ENCODE data around the gene FCHSD2. TPM values are rescaled to one million over a fixed set of nuclear protein-coding genes. Genes with fewer than 3 reads are reported as not detected.
"Not testable (repeated sequence)": the region's sequence is repeated elsewhere in the genome, so short reads cannot be mapped to it uniquely, and the experiment has no call there.

The FCHSD2 gene
- total and polyA plus RNA-seq, 2 donors (not counting 1 experiment from before 2014, with no cell fraction given) = 19.5 to 40.6 TPM

DNA sequence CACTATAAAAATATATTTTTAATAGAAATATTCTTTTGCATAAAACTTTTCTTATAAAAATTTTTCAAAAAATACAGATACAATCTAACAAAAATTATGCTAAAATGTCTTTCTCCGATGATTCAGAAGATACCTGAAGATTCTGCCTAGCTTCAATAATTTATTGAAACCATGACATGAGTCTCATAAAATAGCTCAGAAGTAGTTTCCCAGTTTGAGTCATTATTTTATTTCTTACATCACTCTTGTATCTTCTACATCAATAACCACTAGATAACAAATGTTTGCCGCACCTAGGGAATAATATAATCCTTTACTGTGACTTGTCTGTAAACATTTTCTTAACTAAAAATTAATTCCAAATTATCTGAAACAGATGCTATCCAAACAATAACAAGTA lies 158.6 kb downstream of the FCHSD2 start:
- H3K27me3 ChIP-seq (ENCODE audit: control insufficient read depth, insufficient read depth, low read length) = no peaks in the 10 kb centered on the region
- TF ChIP-seq, protein P1, sequence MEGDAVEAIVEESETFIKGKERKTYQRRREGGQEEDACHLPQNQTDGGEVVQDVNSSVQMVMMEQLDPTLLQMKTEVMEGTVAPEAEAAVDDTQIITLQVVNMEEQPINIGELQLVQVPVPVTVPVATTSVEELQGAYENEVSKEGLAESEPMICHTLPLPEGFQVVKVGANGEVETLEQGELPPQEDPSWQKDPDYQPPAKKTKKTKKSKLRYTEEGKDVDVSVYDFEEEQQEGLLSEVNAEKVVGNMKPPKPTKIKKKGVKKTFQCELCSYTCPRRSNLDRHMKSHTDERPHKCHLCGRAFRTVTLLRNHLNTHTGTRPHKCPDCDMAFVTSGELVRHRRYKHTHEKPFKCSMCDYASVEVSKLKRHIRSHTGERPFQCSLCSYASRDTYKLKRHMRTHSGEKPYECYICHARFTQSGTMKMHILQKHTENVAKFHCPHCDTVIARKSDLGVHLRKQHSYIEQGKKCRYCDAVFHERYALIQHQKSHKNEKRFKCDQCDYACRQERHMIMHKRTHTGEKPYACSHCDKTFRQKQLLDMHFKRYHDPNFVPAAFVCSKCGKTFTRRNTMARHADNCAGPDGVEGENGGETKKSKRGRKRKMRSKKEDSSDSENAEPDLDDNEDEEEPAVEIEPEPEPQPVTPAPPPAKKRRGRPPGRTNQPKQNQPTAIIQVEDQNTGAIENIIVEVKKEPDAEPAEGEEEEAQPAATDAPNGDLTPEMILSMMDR (conservative IDR thresholded peaks at IDR 0.05 in 1 of 2, IDR thresholded peaks at IDR 0.05 in 1 of 2; ENCODE audit: low read depth in 1 of 2, low read length in 2 of 2) = no peak
- no peak for TF ChIP-seq EZH2 (IDR thresholded peaks at IDR 0.05; ENCODE audit: low read length, missing control alignments)

DNA sequence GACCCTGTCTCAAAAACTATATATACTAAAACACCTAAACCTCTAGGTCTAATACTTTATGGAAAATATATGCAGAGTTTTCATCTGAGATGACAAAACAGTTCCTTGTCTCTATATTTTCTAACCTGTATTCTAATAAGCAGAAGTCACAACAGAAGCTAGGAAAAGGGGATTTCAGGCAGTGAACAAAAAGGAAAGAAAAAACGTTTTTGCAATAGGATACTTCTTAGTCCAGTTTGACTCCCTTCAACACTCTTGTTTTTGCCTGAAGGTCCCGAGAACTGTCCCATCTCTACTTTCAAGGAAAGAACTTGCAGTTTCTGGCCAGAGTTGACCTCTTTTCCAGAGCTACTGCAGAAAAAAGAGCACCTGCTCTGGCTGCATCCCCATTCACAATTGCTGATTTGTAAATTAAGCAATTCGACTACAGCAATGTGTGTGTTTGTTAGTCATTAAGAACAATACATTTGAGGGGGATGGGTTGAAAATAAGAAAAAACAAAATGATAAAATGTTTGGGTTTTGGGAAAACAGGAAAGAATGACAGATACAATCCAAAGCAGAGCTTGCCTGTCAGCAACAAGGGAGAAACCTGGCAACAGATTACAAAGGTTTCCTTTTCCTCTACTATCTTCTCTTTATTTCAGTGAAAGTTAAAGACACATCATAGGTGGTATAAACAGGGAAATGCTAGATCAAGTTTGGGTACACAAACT lies 160.0 kb downstream of the FCHSD2 start:
- DNase-seq (ENCODE audit: low read depth in 2 of 2) = no peak
- H3K9ac ChIP-seq (ENCODE audit: insufficient read depth, low read length) = no peak overlapping the region
- no peak overlapping the region for H3K27ac ChIP-seq (ENCODE audit: insufficient read depth, low read length)
- H4K20me1 ChIP-seq (ENCODE audit: control insufficient read depth, extremely low read depth, insufficient read depth, low read length) = no peaks in the 10 kb centered on the region
- no peak overlapping the region for H3K4me2 ChIP-seq (ENCODE audit: extremely low read depth, insufficient read depth, low read length)
- no peak overlapping the region for H2AFZ ChIP-seq (ENCODE audit: low read length)
- no peaks in the 10 kb centered on the region for H3K79me2 ChIP-seq (ENCODE audit: control insufficient read depth, insufficient read depth, low read length)
- H3K9me3 ChIP-seq (ENCODE audit: control insufficient read depth, insufficient read depth, low read depth, low read length) = no peaks in the 10 kb centered on the region
- no peaks in the 10 kb centered on the region for H3K36me3 ChIP-seq (ENCODE audit: control insufficient read depth, insufficient read depth, low read length)
- H3K4me1 ChIP-seq (ENCODE audit: control insufficient read depth, extremely low read depth, insufficient read depth, low read length) = no peaks in the 10 kb centered on the region
- TF ChIP-seq, protein P1 (conservative IDR thresholded peaks at IDR 0.05 in 1 of 2, IDR thresholded peaks at IDR 0.05 in 1 of 2; ENCODE audit: low read depth in 1 of 2, low read length in 2 of 2) = no peak
- no peak for TF ChIP-seq EZH2 (IDR thresholded peaks at IDR 0.05; ENCODE audit: low read length, missing control alignments)
- no peak overlapping the region for H3K4me3 ChIP-seq (replicated peaks in 1 of 4; ENCODE audit: control extremely low read depth in 1 of 4, insufficient read depth in 1 of 4, low read depth in 3 of 4, low read length in 4 of 4)
- H3K27me3 ChIP-seq (ENCODE audit: control insufficient read depth, insufficient read depth, low read length) = no peaks in the 10 kb centered on the region

More for the DNA sequence above, 158.6 kb downstream of the FCHSD2 start:
- Histone ChIP-seq H2AFZ (ENCODE audit: low read length) (no peak overlapping the region), H4K20me1 (ENCODE audit: control insufficient read depth, extremely low read depth, insufficient read depth, low read length) (no peaks in the 10 kb centered on the region), H3K4me3 (replicated peaks in 1 of 4; ENCODE audit: control extremely low read depth in 1 of 4, insufficient read depth in 1 of 4, low read depth in 3 of 4, low read length in 4 of 4) (no peak overlapping the region), H3K4me2 (ENCODE audit: extremely low read depth, insufficient read depth, low read length) (no peak overlapping the region), H3K9me3 (ENCODE audit: control insufficient read depth, insufficient read depth, low read depth, low read length) (no peaks in the 10 kb centered on the region), H3K27ac (ENCODE audit: insufficient read depth, low read length) (no peak overlapping the region), H3K9ac (ENCODE audit: insufficient read depth, low read length) (no peak overlapping the region), H3K36me3 (ENCODE audit: control insufficient read depth, insufficient read depth, low read length) (no peaks in the 10 kb centered on the region), H3K4me1 (ENCODE audit: control insufficient read depth, extremely low read depth, insufficient read depth, low read length) (no peaks in the 10 kb centered on the region), H3K79me2 (ENCODE audit: control insufficient read depth, insufficient read depth, low read length) (no peaks in the 10 kb centered on the region)
- DNase-seq (ENCODE audit: low read depth in 2 of 2) = no peak

DNA sequence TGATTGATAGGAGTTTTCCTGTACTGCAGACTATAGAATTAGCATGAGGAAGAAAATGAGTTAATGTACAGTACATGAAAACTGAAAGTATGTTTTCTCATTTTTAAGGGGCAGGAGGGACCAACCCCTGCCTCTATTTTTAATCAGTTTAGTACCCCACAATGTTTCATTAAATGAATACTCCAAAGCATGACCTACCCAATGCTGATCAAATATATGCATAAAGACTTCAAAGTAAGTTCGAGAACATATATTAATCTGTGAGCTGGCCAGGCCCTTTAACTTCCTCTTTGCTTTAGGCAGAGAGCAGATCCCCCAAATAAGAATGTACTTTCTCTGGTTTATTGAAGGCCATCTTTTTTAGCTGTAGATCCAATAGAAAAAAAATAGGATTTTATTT lies 161.0 kb downstream of the FCHSD2 start:
- TF ChIP-seq, protein P1 (conservative IDR thresholded peaks at IDR 0.05 in 1 of 2, IDR thresholded peaks at IDR 0.05 in 1 of 2; ENCODE audit: low read depth in 1 of 2, low read length in 2 of 2) = no peak
- no peak for TF ChIP-seq EZH2 (IDR thresholded peaks at IDR 0.05; ENCODE audit: low read length, missing control alignments)
- H3K36me3 ChIP-seq (ENCODE audit: control insufficient read depth, insufficient read depth, low read length) = no peaks in the 10 kb centered on the region
- no peak overlapping the region for H3K27ac ChIP-seq (ENCODE audit: insufficient read depth, low read length)
- no peak overlapping the region for H3K4me3 ChIP-seq (replicated peaks in 1 of 4; ENCODE audit: control extremely low read depth in 1 of 4, insufficient read depth in 1 of 4, low read depth in 3 of 4, low read length in 4 of 4)
- H3K27me3 ChIP-seq (ENCODE audit: control insufficient read depth, insufficient read depth, low read length) = no peaks in the 10 kb centered on the region
- no peak overlapping the region for H2AFZ ChIP-seq (ENCODE audit: low read length)
- H3K79me2 ChIP-seq (ENCODE audit: control insufficient read depth, insufficient read depth, low read length) = no peaks in the 10 kb centered on the region
- no peak overlapping the region for H3K4me2 ChIP-seq (ENCODE audit: extremely low read depth, insufficient read depth, low read length)
- H3K9me3 ChIP-seq (ENCODE audit: control insufficient read depth, insufficient read depth, low read depth, low read length) = no peaks in the 10 kb centered on the region
- H4K20me1 ChIP-seq (ENCODE audit: control insufficient read depth, extremely low read depth, insufficient read depth, low read length) = no peaks in the 10 kb centered on the region
- peaks cover 3% of the 10 kb centered on the region for H3K4me1 ChIP-seq (ENCODE audit: control insufficient read depth, extremely low read depth, insufficient read depth, low read length)
- no peak for DNase-seq (ENCODE audit: low read depth in 2 of 2)
- H3K9ac ChIP-seq (ENCODE audit: insufficient read depth, low read length) = no peak overlapping the region

DNA sequence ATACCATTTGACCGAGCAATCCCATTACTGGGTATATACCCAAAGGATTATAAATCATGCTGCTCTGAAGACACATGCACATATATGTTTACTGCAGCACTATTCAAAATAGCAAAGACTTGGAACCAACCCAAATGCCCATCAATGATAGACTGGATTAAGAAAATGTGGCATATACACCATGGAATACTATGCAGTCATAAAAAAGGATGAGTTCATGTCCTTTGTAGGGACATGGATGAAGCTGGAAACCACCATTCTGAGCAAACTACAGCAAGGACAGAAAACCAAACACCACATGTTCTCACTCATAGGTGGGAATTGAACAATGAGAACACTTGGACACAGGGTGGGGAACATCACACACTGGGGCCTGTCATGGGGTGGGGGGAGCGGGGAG lies 164.3 kb downstream of the FCHSD2 start:
- not testable (repeated sequence) for DNase-seq (ENCODE audit: low read depth in 2 of 2); H2AFZ ChIP-seq (ENCODE audit: low read length); H3K9me3 ChIP-seq (ENCODE audit: control insufficient read depth, insufficient read depth, low read depth, low read length); H3K27me3 ChIP-seq (ENCODE audit: control insufficient read depth, insufficient read depth, low read length); H3K36me3 ChIP-seq (ENCODE audit: control insufficient read depth, insufficient read depth, low read length); H3K4me2 ChIP-seq (ENCODE audit: extremely low read depth, insufficient read depth, low read length); H3K4me1 ChIP-seq (ENCODE audit: control insufficient read depth, extremely low read depth, insufficient read depth, low read length); H4K20me1 ChIP-seq (ENCODE audit: control insufficient read depth, extremely low read depth, insufficient read depth, low read length); H3K4me3 ChIP-seq (replicated peaks in 1 of 4; ENCODE audit: control extremely low read depth in 1 of 4, insufficient read depth in 1 of 4, low read depth in 3 of 4, low read length in 4 of 4); H3K9ac ChIP-seq (ENCODE audit: insufficient read depth, low read length); H3K27ac ChIP-seq (ENCODE audit: insufficient read depth, low read length); H3K79me2 ChIP-seq (ENCODE audit: control insufficient read depth, insufficient read depth, low read length)

DNA sequence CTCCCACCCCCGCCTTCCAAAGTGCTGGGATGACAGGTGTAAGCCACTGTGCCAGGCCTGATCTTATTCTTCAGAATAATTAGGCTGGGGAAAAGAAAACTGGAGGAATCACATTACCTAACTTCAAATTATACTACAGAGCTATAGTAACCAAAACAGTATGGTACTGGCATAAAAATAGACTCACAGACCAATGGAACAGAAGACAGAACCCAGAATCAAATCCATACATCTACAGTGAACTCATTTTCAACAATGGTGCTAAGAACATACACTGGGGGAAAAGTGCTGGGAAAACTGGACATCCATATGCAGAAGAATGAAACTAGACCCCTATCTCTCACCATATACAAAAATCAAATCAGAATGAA lies 165.6 kb downstream of the FCHSD2 start:
- not testable (repeated sequence) for H3K9ac ChIP-seq (ENCODE audit: insufficient read depth, low read length); DNase-seq (ENCODE audit: low read depth in 2 of 2); H3K27me3 ChIP-seq (ENCODE audit: control insufficient read depth, insufficient read depth, low read length); H3K4me1 ChIP-seq (ENCODE audit: control insufficient read depth, extremely low read depth, insufficient read depth, low read length); H3K9me3 ChIP-seq (ENCODE audit: control insufficient read depth, insufficient read depth, low read depth, low read length); H3K36me3 ChIP-seq (ENCODE audit: control insufficient read depth, insufficient read depth, low read length); H3K4me3 ChIP-seq (replicated peaks in 1 of 4; ENCODE audit: control extremely low read depth in 1 of 4, insufficient read depth in 1 of 4, low read depth in 3 of 4, low read length in 4 of 4); H3K4me2 ChIP-seq (ENCODE audit: extremely low read depth, insufficient read depth, low read length); H3K79me2 ChIP-seq (ENCODE audit: control insufficient read depth, insufficient read depth, low read length); H4K20me1 ChIP-seq (ENCODE audit: control insufficient read depth, extremely low read depth, insufficient read depth, low read length); H3K27ac ChIP-seq (ENCODE audit: insufficient read depth, low read length); H2AFZ ChIP-seq (ENCODE audit: low read length)
